Fibroblast of lung (primary cell): ENCODE measurements around the gene JUNB. TPM values are rescaled to one million over a fixed set of nuclear protein-coding genes. Genes with fewer than 3 reads are reported as not detected.

ENCODE experiments used
- DNase-seq, 2 donors: peaks; one replicate each; pipeline versions ENCODE4 v3.0.0 to v3.0.0-alpha.2; 2010; ENCODE audit warnings: low read depth in 2 of 2
- H2AFZ ChIP-seq: 2 replicates; pipeline ENCODE4 v1.5.1; 2012; ENCODE audit warnings: low read length, control low read depth, inconsistent platforms
- H3K27ac ChIP-seq: 2 replicates; pipeline ENCODE4 v1.5.1; 2011; ENCODE audit warnings: low read length, control low read depth; ENCODE audit not compliant: insufficient read depth
- H3K27me3 ChIP-seq: 2 replicates; pipeline ENCODE4 v1.5.1; 2011; ENCODE audit warnings: mild to moderate bottlenecking, low read length; ENCODE audit not compliant: control insufficient read depth, insufficient read depth
- H3K36me3 ChIP-seq: 2 replicates; pipeline ENCODE4 v1.5.1; 2011; ENCODE audit warnings: low read length; ENCODE audit not compliant: control insufficient read depth, insufficient read depth
- H3K4me1 ChIP-seq: 2 replicates; pipeline ENCODE4 v1.5.1; 2011; ENCODE audit warnings: low read length; ENCODE audit not compliant: control insufficient read depth, insufficient read depth; ENCODE audit errors: extremely low read depth
- H3K4me2 ChIP-seq: 2 replicates; pipeline ENCODE4 v1.5.1; 2011; ENCODE audit warnings: low read length, control low read depth; ENCODE audit not compliant: insufficient read depth; ENCODE audit errors: extremely low read depth
- H3K4me3 ChIP-seq, 4 experiments: fragments of 200-600 bp in 1 of 4; sonication (generic) in 1 of 4; replicated peaks in 1 of 4; 2 replicates each; pipeline ENCODE4 v1.5.1; 2011 to 2016; ENCODE audit warnings: low read length in 4 of 4, low read depth in 3 of 4, mild to moderate bottlenecking in 3 of 4, control low read depth in 2 of 4, inconsistent platforms in 1 of 4, mixed read lengths in 1 of 4; ENCODE audit not compliant: insufficient read depth in 1 of 4; ENCODE audit errors: control extremely low read depth in 1 of 4
- H3K79me2 ChIP-seq: 2 replicates; pipeline ENCODE4 v1.5.1; 2012; ENCODE audit warnings: mild to moderate bottlenecking, low read length, inconsistent platforms; ENCODE audit not compliant: control insufficient read depth, insufficient read depth
- H3K9ac ChIP-seq: 2 replicates; pipeline ENCODE4 v1.5.1; 2011; ENCODE audit warnings: mild to moderate bottlenecking, low read length, control low read depth; ENCODE audit not compliant: insufficient read depth
- H3K9me3 ChIP-seq: 2 replicates; pipeline ENCODE4 v1.5.1; 2012; ENCODE audit warnings: low read depth, low read length; ENCODE audit not compliant: control insufficient read depth, insufficient read depth
- H4K20me1 ChIP-seq: 2 replicates; pipeline ENCODE4 v1.5.1; 2011; ENCODE audit warnings: low read length; ENCODE audit not compliant: control insufficient read depth, insufficient read depth; ENCODE audit errors: extremely low read depth
- CTCF ChIP-seq, 2 donors: IDR thresholded peaks in 1 of 2; conservative IDR thresholded peaks in 1 of 2; 1 replicate in 1 of 2; 2 replicates in 1 of 2; pipeline ENCODE4 v1.5.1; 2011 to 2012; ENCODE audit warnings: low read length in 2 of 2, control low read depth in 1 of 2, inconsistent platforms in 1 of 2, low read depth in 1 of 2, mild to moderate bottlenecking in 1 of 2
- EZH2 ChIP-seq: IDR thresholded peaks from 2 replicates; pipeline ENCODE4 v1.5.1; 2012; ENCODE audit warnings: low read length, control low read depth, mild to moderate bottlenecking; ENCODE audit errors: missing control alignments
- polyA plus RNA-seq, 2 donors: library from polyadenylated mRNA; depleted of rRNA in 1 of 2; stranded (reverse) in 1 of 2; unstranded in 1 of 2; fragments of >200 nt; gene quantifications; 2 replicates each; pipeline ENCODE4 v1.2.1, GENCODE V29; 2011 to 2012; ENCODE audit warnings: missing spikeins in 1 of 2
- total RNA-seq: library from RNA; depleted of rRNA; stranded (reverse); fragments of >200 nt; gene quantifications from 2 replicates; pipeline ENCODE4 v1.2.1, GENCODE V29; 2014

The JUNB gene
- total and polyA plus RNA-seq, 2 donors (not counting 1 experiment from before 2014, with no cell fraction given), result 20.2 to 108 TPM

- DNase-seq, result peak; percentile 68 to 71
- H3K36me3 ChIP-seq, result no peaks in the 10 kb centered on the region
- peak within 1 kb of the TSS; percentile 52 for H3K27ac ChIP-seq
Measured at GRCh38 chr19:12801466-12802266, 10.4 kb downstream of the JUNB start, which contains the start of the genes PRDX2 and THSD8. TSS of gene PRDX2 (minus strand) at chr19:12801800. CDS start at chr19:12801261, 539 bp downstream. TSS of gene THSD8 (plus strand) at chr19:12802069. CDS start at chr19:12802072, 3 bp downstream.

GRCh38 chr19:12802267-12803106 lies 11.2 kb downstream of the JUNB start:
- peaks cover 9% of the 10 kb centered on the region for H3K79me2 ChIP-seq
- H3K9ac ChIP-seq, result no peak overlapping the region
- no peak for DNase-seq
- no peaks in the 10 kb centered on the region for H3K9me3 ChIP-seq
- no peak overlapping the region for H3K27ac ChIP-seq
- H3K4me1 ChIP-seq, result peaks cover 13% of the 10 kb centered on the region
- peak overlapping the region; percentile 56 to 87 (median 82) for H3K4me3 ChIP-seq
- peak overlapping the region; percentile 99 for H3K4me2 ChIP-seq
- peak overlapping the region; percentile 91 for H2AFZ ChIP-seq
- no peaks in the 10 kb centered on the region for H3K27me3 ChIP-seq
- no peaks in the 10 kb centered on the region for H3K36me3 ChIP-seq
- TF ChIP-seq CTCF (conservative IDR thresholded peaks at IDR 0.05 in 1 of 2, IDR thresholded peaks at IDR 0.05 in 1 of 2; ENCODE audit: low read depth in 1 of 2, low read length in 2 of 2) (no peak), EZH2 (no peak)
- no peaks in the 10 kb centered on the region for H4K20me1 ChIP-seq

More at GRCh38 chr19:12801466-12802266, 10.4 kb downstream of the JUNB start, which contains the start of the genes PRDX2 and THSD8:
- peak; percentile 2 to 3 for TF ChIP-seq CTCF (conservative IDR thresholded peaks at IDR 0.05 in 1 of 2, IDR thresholded peaks at IDR 0.05 in 1 of 2; ENCODE audit: low read depth in 1 of 2, low read length in 2 of 2)
- TF ChIP-seq EZH2, result no peak
- H3K4me3 ChIP-seq, result peak within 1 kb of the TSS; percentile 79 to 87 (median 85)
- peaks cover 7% of the 10 kb centered on the region for H3K4me1 ChIP-seq
- peak within 1 kb of the TSS; percentile 73 for H3K9ac ChIP-seq
- peak within 1 kb of the TSS; percentile 91 for H2AFZ ChIP-seq
- H3K27me3 ChIP-seq, result no peaks in the 10 kb centered on the region
- H4K20me1 ChIP-seq, result no peaks in the 10 kb centered on the region
- H3K4me2 ChIP-seq, result peak within 1 kb of the TSS; percentile 99
- no peaks in the 10 kb centered on the region for H3K9me3 ChIP-seq
- H3K79me2 ChIP-seq, result peaks cover 3% of the 10 kb centered on the region

GRCh38 chr19:12804051-12804450 lies 12.8 kb downstream of the JUNB start:
- Histone ChIP-seq H3K27me3 (no peaks in the 10 kb centered on the region), H3K9ac (no peak overlapping the region), H3K79me2 (peaks cover 9% of the 10 kb centered on the region), H3K27ac (no peak overlapping the region), H3K4me2 (no peak overlapping the region), H3K9me3 (no peaks in the 10 kb centered on the region), H3K36me3 (no peaks in the 10 kb centered on the region), H3K4me3 (no peak overlapping the region), H2AFZ (no peak overlapping the region), H3K4me1 (peaks cover 13% of the 10 kb centered on the region), H4K20me1 (no peaks in the 10 kb centered on the region)
- DNase-seq, result no peak
- no peak for TF ChIP-seq CTCF (conservative IDR thresholded peaks at IDR 0.05 in 1 of 2, IDR thresholded peaks at IDR 0.05 in 1 of 2; ENCODE audit: low read depth in 1 of 2, low read length in 2 of 2)
- TF ChIP-seq EZH2, result no peak
